Neural crest cell (in vitro differentiated cells): Measurements from ENCODE around the gene BRPF1. TPM values are rescaled to one million over a fixed set of nuclear protein-coding genes. Genes with fewer than 3 reads are reported as not detected.

Experiments used
- DNase-seq: peaks from one replicate; pipeline ENCODE4 v3.0.0; 2021; ENCODE audit warnings: low read depth, mixed read lengths, low spot score
- H3K27ac Mint-ChIP-seq: one replicate; pipeline ENCODE4 v1.8.0; 2021; ENCODE audit warnings: mild to moderate bottlenecking, mixed read lengths; ENCODE audit not compliant: unreplicated experiment
- H3K27me3 Mint-ChIP-seq: 2 replicates; pipeline ENCODE4 v1.8.0; 2021; ENCODE audit warnings: low read depth, mild to moderate bottlenecking, mixed read lengths
- H3K36me3 Mint-ChIP-seq: 2 replicates; pipeline ENCODE4 v1.8.0; 2021; ENCODE audit warnings: low read depth, mild to moderate bottlenecking, mixed read lengths
- H3K4me1 Mint-ChIP-seq: 2 replicates; pipeline ENCODE4 v1.8.0; 2021; ENCODE audit warnings: mixed read lengths
- H3K4me3 Mint-ChIP-seq: one replicate; pipeline ENCODE4 v1.8.0; 2021; ENCODE audit warnings: mild to moderate bottlenecking, mixed read lengths
- H3K9me3 Mint-ChIP-seq: 2 replicates; pipeline ENCODE4 v1.8.0; 2021; ENCODE audit warnings: mixed read lengths
- long read RNA-seq: library from polyadenylated mRNA; unstranded; transcript quantifications from one replicate; pipeline ENCODE4 v2.0.0, GENCODE V29; 2020
- total RNA-seq: library from RNA; stranded (reverse); gene quantifications from 2 replicates; pipeline ENCODE4 v1.2.1, GENCODE V29; 2021
- TF ChIP-seq, protein P1 (sequence below): fragments of 200-600 bp; sonication (generic); conservative IDR thresholded peaks from 2 replicates; pipeline ENCODE4 v1.5.0; 2021; ENCODE audit warnings: antibody characterized with exemption, mild to moderate bottlenecking

The BRPF1 gene
- 36.9 and 39.2 TPM in 2 replicates for total RNA-seq
- long read RNA-seq, partial matches to known transcripts, result 4 of 8 reads
- long read RNA-seq, other reads (novel, unspliced or antisense), result 4 of 8 reads

GRCh38 chr3:9731206-9732079, at the start of gene BRPF1:
TSS of gene BRPF1 (plus strand) at chr3:9731735. CDS start at chr3:9734141, 2,406 bp downstream.
- H3K4me3 Mint-ChIP-seq, result peak within 1 kb of the TSS; percentile 95
- DNase-seq, result peak; percentile 96
- peak within 1 kb of the TSS; percentile 100 for H3K27ac Mint-ChIP-seq
- peaks cover 22% of the 10 kb centered on the region for H3K27me3 Mint-ChIP-seq
- no peaks in the 10 kb centered on the region for H3K9me3 Mint-ChIP-seq
- TF ChIP-seq, protein P1, sequence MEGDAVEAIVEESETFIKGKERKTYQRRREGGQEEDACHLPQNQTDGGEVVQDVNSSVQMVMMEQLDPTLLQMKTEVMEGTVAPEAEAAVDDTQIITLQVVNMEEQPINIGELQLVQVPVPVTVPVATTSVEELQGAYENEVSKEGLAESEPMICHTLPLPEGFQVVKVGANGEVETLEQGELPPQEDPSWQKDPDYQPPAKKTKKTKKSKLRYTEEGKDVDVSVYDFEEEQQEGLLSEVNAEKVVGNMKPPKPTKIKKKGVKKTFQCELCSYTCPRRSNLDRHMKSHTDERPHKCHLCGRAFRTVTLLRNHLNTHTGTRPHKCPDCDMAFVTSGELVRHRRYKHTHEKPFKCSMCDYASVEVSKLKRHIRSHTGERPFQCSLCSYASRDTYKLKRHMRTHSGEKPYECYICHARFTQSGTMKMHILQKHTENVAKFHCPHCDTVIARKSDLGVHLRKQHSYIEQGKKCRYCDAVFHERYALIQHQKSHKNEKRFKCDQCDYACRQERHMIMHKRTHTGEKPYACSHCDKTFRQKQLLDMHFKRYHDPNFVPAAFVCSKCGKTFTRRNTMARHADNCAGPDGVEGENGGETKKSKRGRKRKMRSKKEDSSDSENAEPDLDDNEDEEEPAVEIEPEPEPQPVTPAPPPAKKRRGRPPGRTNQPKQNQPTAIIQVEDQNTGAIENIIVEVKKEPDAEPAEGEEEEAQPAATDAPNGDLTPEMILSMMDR, result no peak
- no peaks in the 10 kb centered on the region for H3K36me3 Mint-ChIP-seq
- peaks cover 23% of the 10 kb centered on the region for H3K4me1 Mint-ChIP-seq

DNA sequence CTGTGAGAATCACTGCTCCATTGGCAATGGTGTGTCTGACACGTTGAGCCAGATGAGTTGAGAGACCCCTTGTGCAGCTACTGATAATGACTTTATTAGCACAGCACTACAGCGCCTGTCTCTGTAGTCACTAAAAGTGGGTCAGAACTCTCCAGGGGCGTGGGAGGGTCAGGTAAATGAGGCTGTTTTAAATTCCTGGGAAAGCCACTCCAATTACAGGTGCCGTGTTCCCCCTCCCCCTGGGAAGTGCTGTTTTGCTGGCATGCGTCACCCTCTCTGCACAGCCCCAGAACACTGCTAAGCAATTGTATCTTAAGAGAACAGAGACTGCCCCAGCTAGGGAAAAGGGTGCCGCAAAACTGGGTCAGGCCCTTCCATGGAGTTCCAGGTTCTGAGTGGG, 49.4 kb upstream of the BRPF1 start:
- TF ChIP-seq, protein P1, result no peak
- Mint-ChIP-seq H3K4me1 (no peaks in the 10 kb centered on the region), H3K36me3 (no peaks in the 10 kb centered on the region), H3K4me3 (no peak overlapping the region), H3K27me3 (no peaks in the 10 kb centered on the region), H3K9me3 (no peaks in the 10 kb centered on the region), H3K27ac (peak overlapping the region; percentile 70)
- DNase-seq, result no peak

GRCh38 chr3:9683426-9683825, 48.1 kb upstream of the BRPF1 start:
- no peak for DNase-seq
- H3K4me3 Mint-ChIP-seq, result no peak overlapping the region
- no peaks in the 10 kb centered on the region for H3K9me3 Mint-ChIP-seq
- H3K36me3 Mint-ChIP-seq, result no peaks in the 10 kb centered on the region
- H3K4me1 Mint-ChIP-seq, result no peaks in the 10 kb centered on the region
- H3K27me3 Mint-ChIP-seq, result no peaks in the 10 kb centered on the region
- TF ChIP-seq, protein P1, result no peak
- H3K27ac Mint-ChIP-seq, result no peak overlapping the region

DNA sequence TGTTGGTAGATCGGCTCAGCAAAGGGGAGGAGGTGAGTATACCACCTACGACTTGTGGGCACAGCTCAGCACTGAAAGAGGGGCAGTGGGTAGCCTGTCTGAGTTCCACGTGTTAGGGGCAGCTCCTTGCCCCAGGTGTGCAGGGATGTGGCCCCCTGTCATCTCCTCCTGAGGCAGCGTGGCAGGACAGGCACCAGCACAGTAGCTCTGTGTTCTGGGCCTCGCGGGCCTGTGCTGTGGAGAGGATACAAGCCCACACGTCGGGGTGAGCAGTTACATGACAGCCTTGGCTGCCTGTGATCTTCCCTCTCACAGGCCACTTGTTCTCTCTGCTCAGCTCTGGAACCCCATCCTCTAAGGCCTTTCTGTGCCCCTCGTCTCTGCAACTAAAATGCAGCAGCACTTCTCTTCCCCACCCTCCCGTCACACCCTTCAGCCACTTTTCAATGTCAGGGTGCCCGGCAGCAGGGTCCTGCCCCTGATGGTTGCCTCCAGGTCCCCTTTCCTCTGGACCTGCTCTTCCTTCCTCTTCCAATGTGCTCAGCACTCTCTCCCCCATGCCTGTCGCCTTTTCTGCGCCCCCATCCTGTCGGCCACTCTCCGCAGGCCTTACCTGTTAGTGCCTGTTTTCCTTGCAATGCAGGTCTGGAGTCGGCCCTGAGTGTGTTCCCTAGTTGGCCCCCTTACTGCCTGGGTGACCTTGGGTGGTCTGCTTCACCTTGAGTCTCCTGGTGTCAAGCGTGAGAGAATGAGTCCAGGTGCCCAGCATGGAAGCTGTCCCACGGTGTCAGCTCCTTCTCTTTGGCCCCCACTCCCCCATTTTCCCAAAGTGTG, 46.1 kb upstream of the BRPF1 start:
- Mint-ChIP-seq H3K27ac (no peak overlapping the region), H3K9me3 (no peaks in the 10 kb centered on the region), H3K27me3 (no peaks in the 10 kb centered on the region), H3K4me1 (no peaks in the 10 kb centered on the region), H3K4me3 (no peak overlapping the region), H3K36me3 (no peaks in the 10 kb centered on the region)
- TF ChIP-seq, protein P1, result no peak
- no peak for DNase-seq

DNA sequence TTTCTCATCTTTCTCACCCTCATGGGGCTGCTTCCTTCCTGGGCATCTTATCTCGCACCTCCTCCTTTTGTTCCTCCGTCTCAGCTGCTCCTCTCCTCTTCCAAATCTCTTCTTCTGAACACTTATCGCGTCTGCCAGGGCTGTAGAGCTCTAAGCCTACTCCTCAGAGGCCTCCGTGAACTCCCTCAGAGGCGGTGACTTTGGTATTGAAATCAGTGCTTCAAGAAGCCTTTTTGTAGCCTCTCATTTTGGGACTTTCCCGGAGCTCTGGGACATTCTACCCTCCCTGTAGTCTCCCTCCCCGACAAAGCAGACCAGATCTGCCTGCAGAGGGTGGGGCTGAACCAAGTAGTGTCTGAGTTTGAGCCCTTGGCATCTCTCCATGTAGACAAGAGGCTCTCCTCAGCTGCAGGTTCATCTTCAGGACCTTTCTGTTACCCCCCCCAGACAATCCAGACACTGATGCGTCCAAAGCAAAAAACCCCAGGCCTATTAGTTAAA, 45.4 kb upstream of the BRPF1 start:
- H3K4me1 Mint-ChIP-seq, result no peaks in the 10 kb centered on the region
- no peak for DNase-seq
- no peaks in the 10 kb centered on the region for H3K27me3 Mint-ChIP-seq
- no peak overlapping the region for H3K4me3 Mint-ChIP-seq
- H3K9me3 Mint-ChIP-seq, result no peaks in the 10 kb centered on the region
- TF ChIP-seq, protein P1, result no peak
- H3K36me3 Mint-ChIP-seq, result no peaks in the 10 kb centered on the region
- H3K27ac Mint-ChIP-seq, result no peak overlapping the region
